ENCODE measurements around the gene TOM1L2. TPM values are rescaled to one million over a fixed set of nuclear protein-coding genes. Genes with fewer than 3 reads are reported as not detected.
"Not testable (repeated sequence)": the region's sequence is repeated elsewhere in the genome, so short reads cannot be mapped to it uniquely, and the experiment has no call there.

The TOM1L2 gene
- total RNA-seq (2014; rRNA removed; shearing (Covaris generic)) = 40.7 and 50.0 TPM in 2 replicates

- peak; percentile 100 for DNase-seq (ENCODE audit: low spot score)
These were observed at the start of gene TOM1L2, which contains the start of gene DRC3 for GRCh38 chr17:17972126-17972951. TSS of gene TOM1L2 (minus strand) at chr17:17972400. CDS start at chr17:17972313, 87 bp downstream. TSS of gene DRC3 (plus strand) at chr17:17972862. CDS start at chr17:17977599, 4,737 bp downstream.

- DNase-seq (ENCODE audit: low spot score) = no peak
These were observed 49.2 kb upstream of the TOM1L2 start for GRCh38 chr17:18021372-18021771.

GRCh38 chr17:18020971-18021370 lies 48.8 kb upstream of the TOM1L2 start:
- DNase-seq (ENCODE audit: low spot score) = no peak

GRCh38 chr17:18019838-18020154 lies 47.6 kb upstream of the TOM1L2 start:
- no peak for DNase-seq (ENCODE audit: low spot score)

GRCh38 chr17:18018411-18018921 lies 46.3 kb upstream of the TOM1L2 start:
- DNase-seq (ENCODE audit: low spot score) = no peak

- DNase-seq (ENCODE audit: low spot score) = no peak
These were observed 45.8 kb upstream of the TOM1L2 start for GRCh38 chr17:18017958-18018357.

GRCh38 chr17:18016426-18016825 lies 44.2 kb upstream of the TOM1L2 start:
- no peak for DNase-seq (ENCODE audit: low spot score)

GRCh38 chr17:18015593-18015992 lies 43.4 kb upstream of the TOM1L2 start:
- no peak for DNase-seq (ENCODE audit: low spot score)

GRCh38 chr17:18014006-18014405 lies 41.8 kb upstream of the TOM1L2 start:
- no peak for DNase-seq (ENCODE audit: low spot score)

GRCh38 chr17:18011286-18011685 lies 39.1 kb upstream of the TOM1L2 start:
- DNase-seq (ENCODE audit: low spot score) = no peak

- no peak for DNase-seq (ENCODE audit: low spot score)
These were observed 37.6 kb upstream of the TOM1L2 start for GRCh38 chr17:18009609-18010420.

GRCh38 chr17:18008496-18009268 lies 36.5 kb upstream of the TOM1L2 start:
- peak; percentile 84 for DNase-seq (ENCODE audit: low spot score)

- DNase-seq (ENCODE audit: low spot score) = no peak
These were observed 34.5 kb upstream of the TOM1L2 start for GRCh38 chr17:18006495-18007239.

GRCh38 chr17:18005496-18005895 lies 33.3 kb upstream of the TOM1L2 start:
- no peak for DNase-seq (ENCODE audit: low spot score)

GRCh38 chr17:18004884-18005305 lies 32.7 kb upstream of the TOM1L2 start:
- DNase-seq (ENCODE audit: low spot score) = no peak

GRCh38 chr17:18004345-18004744 lies 32.1 kb upstream of the TOM1L2 start:
- DNase-seq (ENCODE audit: low spot score) = no peak

GRCh38 chr17:18002171-18002570 lies 30.0 kb upstream of the TOM1L2 start:
- no peak for DNase-seq (ENCODE audit: low spot score)

- DNase-seq (ENCODE audit: low spot score) = no peak
These were observed 27.8 kb upstream of the TOM1L2 start for GRCh38 chr17:18000030-18000408.

- no peak for DNase-seq (ENCODE audit: low spot score)
These were observed 27.3 kb upstream of the TOM1L2 start for GRCh38 chr17:17999364-18000029.

GRCh38 chr17:17998934-17999333 lies 26.7 kb upstream of the TOM1L2 start:
- no peak for DNase-seq (ENCODE audit: low spot score)

GRCh38 chr17:17995887-17996286 lies 23.7 kb upstream of the TOM1L2 start:
- DNase-seq (ENCODE audit: low spot score) = not testable (repeated sequence)
